GM12892 (cell line): ENCODE results near the gene SEC61B.
"Not testable (repeated sequence)": the region's sequence is repeated elsewhere in the genome, so short reads cannot be mapped to it uniquely, and the experiment has no call there.

Source experiments
- DNase-seq: peaks from one replicate; pipeline ENCODE4 v3.0.0; 2011; ENCODE audit not compliant: insufficient read length
- FAIRE-seq: peaks from 2 replicates; lab custom pipeline; 2011; peaks lifted over from hg19 to GRCh38; lab: Jason Lieb, UNC
- POLR2A ChIP-seq: IDR thresholded peaks from 2 replicates; pipeline ENCODE4 v1.6.1; 2011; ENCODE audit warnings: low read depth, low read length, control low read depth
- POLR2AphosphoS5 ChIP-seq: IDR thresholded peaks from 2 replicates; pipeline ENCODE4 v1.6.1; 2011; ENCODE audit warnings: low read depth, low read length, control low read depth
- TAF1 ChIP-seq: IDR thresholded peaks from 2 replicates; pipeline ENCODE4 v1.6.1; 2011; ENCODE audit warnings: low read depth, mild to moderate bottlenecking, control low read depth, low read length, borderline replicate concordance

SEC61B gene

GRCh38 chr9:99226054-99226453 is 4.0 kb downstream of the SEC61B start:
- TF ChIP-seq TAF1 (no peak), POLR2A (no peak), POLR2AphosphoS5 (no peak)
- DNase-seq: no peak
- no peak for FAIRE-seq

- no peak for TF ChIP-seq POLR2AphosphoS5
- TF ChIP-seq POLR2A: no peak
- no peak for TF ChIP-seq TAF1
- FAIRE-seq: no peak
- no peak for DNase-seq
Observed at GRCh38 chr9:99230206-99230605, 8.1 kb downstream of the SEC61B start.

GRCh38 chr9:99231711-99232110 is 9.6 kb downstream of the SEC61B start:
- TF ChIP-seq TAF1 (no peak), POLR2A (no peak), POLR2AphosphoS5 (no peak)
- FAIRE-seq (peak; percentile 77), DNase-seq (no peak)

GRCh38 chr9:99234618-99235017 is 12.5 kb downstream of the SEC61B start:
- TF ChIP-seq TAF1 (no peak), POLR2AphosphoS5 (no peak), POLR2A (no peak)
- no peak for DNase-seq
- FAIRE-seq: peak; percentile 61

- TF ChIP-seq POLR2AphosphoS5: no peak
- no peak for TF ChIP-seq POLR2A
- TF ChIP-seq TAF1: no peak
- FAIRE-seq (peak; percentile 42), DNase-seq (no peak)
Observed at GRCh38 chr9:99235069-99235468, 13.0 kb downstream of the SEC61B start.

GRCh38 chr9:99235926-99236634 is 14.0 kb downstream of the SEC61B start:
- no peak; the same call in 1 of the 2 replicates for TF ChIP-seq POLR2A
- TF ChIP-seq TAF1: no peak
- peak; percentile 34; the same call in 1 of the 2 replicates for TF ChIP-seq POLR2AphosphoS5
- FAIRE-seq (peak; percentile 99), DNase-seq (no peak)

- no peak for DNase-seq
- TF ChIP-seq POLR2A (no peak), POLR2AphosphoS5 (no peak), TAF1 (no peak)
- FAIRE-seq: no peak
Observed at GRCh38 chr9:99237356-99237755, 15.3 kb downstream of the SEC61B start.

- not testable (repeated sequence) for DNase-seq, FAIRE-seq
Observed at GRCh38 chr9:99237849-99238248, 15.8 kb downstream of the SEC61B start.

GRCh38 chr9:99238331-99238730 is 16.2 kb downstream of the SEC61B start:
- FAIRE-seq: peak; percentile 50
- TF ChIP-seq POLR2A (no peak), TAF1 (no peak), POLR2AphosphoS5 (no peak)
- no peak for DNase-seq

GRCh38 chr9:99239341-99240060 is 17.4 kb downstream of the SEC61B start:
- DNase-seq (no peak), FAIRE-seq (peak; percentile 27)
- no peak for TF ChIP-seq TAF1
- TF ChIP-seq POLR2A: no peak
- no peak for TF ChIP-seq POLR2AphosphoS5

- DNase-seq (no peak), FAIRE-seq (no peak)
- TF ChIP-seq POLR2A (no peak), TAF1 (no peak), POLR2AphosphoS5 (no peak)
Observed at GRCh38 chr9:99241106-99241505, 19.0 kb downstream of the SEC61B start.
